H9 (cell line): Measurements from ENCODE around the gene SMYD4. TPM values are rescaled to one million over a fixed set of nuclear protein-coding genes. Genes with fewer than 3 reads are reported as not detected.

Experiments used
- DNase-seq: peaks from one replicate; pipeline ENCODE4 v3.0.0-alpha.2; 2017
- H2AFZ ChIP-seq: one replicate; pipeline ENCODE4 v1.6.1; 2013; ENCODE audit warnings: mild to moderate bottlenecking, low read length, control low read depth, moderate library complexity
- H2AK5ac ChIP-seq: 2 replicates; pipeline ENCODE4 v1.6.1; 2013; ENCODE audit warnings: low read length, control low read depth, mixed read lengths; ENCODE audit not compliant: insufficient read length
- H2BK120ac ChIP-seq: one replicate; pipeline ENCODE4 v1.6.1; 2013; ENCODE audit warnings: low read depth, mild to moderate bottlenecking, low read length, control low read depth, inconsistent platforms; ENCODE audit not compliant: poor library complexity, severe bottlenecking
- H2BK12ac ChIP-seq: 2 replicates; pipeline ENCODE4 v1.6.1; 2013; ENCODE audit warnings: low read length, control low read depth, mixed read lengths, low read depth; ENCODE audit not compliant: insufficient read length
- H2BK15ac ChIP-seq: 2 replicates; pipeline ENCODE4 v1.6.1; 2013; ENCODE audit warnings: low read depth, low read length, control low read depth
- H2BK20ac ChIP-seq: one replicate; pipeline ENCODE4 v1.6.1; 2013; ENCODE audit warnings: low read depth, mild to moderate bottlenecking, low read length, control low read depth, inconsistent platforms; ENCODE audit not compliant: poor library complexity, severe bottlenecking
- H2BK5ac ChIP-seq: 2 replicates; pipeline ENCODE4 v1.6.1; 2013; ENCODE audit warnings: low read length, control low read depth, mixed read lengths; ENCODE audit not compliant: insufficient read length
- H3K14ac ChIP-seq: 2 replicates; pipeline ENCODE4 v1.6.1; 2013; ENCODE audit warnings: low read length, control low read depth; ENCODE audit not compliant: insufficient read depth
- H3K18ac ChIP-seq: 2 replicates; pipeline ENCODE4 v1.6.1; 2013; ENCODE audit warnings: low read depth, mild to moderate bottlenecking, mixed read lengths, low read length, control low read depth; ENCODE audit not compliant: insufficient read length
- H3K23ac ChIP-seq: 2 replicates; pipeline ENCODE4 v1.6.1; 2013; ENCODE audit warnings: low read length, control low read depth, mixed read lengths, low read depth; ENCODE audit not compliant: insufficient read length
- H3K23me2 ChIP-seq: 2 replicates; pipeline ENCODE4 v1.6.1; 2013; ENCODE audit warnings: low read depth, mild to moderate bottlenecking, mixed read lengths, low read length, control low read depth; ENCODE audit not compliant: insufficient read length, poor library complexity, severe bottlenecking
- H3K27ac ChIP-seq: 2 replicates; pipeline ENCODE4 v1.5.1; 2013; ENCODE audit warnings: low read length, control low read depth, mixed read lengths, low read depth; ENCODE audit not compliant: insufficient read length
- H3K27me3 ChIP-seq: 2 replicates; pipeline ENCODE4 v1.6.1; 2013; ENCODE audit warnings: low read length, control low read depth, inconsistent platforms; ENCODE audit not compliant: insufficient read depth
- H3K4ac ChIP-seq: 2 replicates; pipeline ENCODE4 v1.6.1; 2013; ENCODE audit warnings: low read depth, mild to moderate bottlenecking, control low read depth, inconsistent platforms, low read length, moderate library complexity
- H3K4me1 ChIP-seq: 2 replicates; pipeline ENCODE4 v1.6.1; 2013; ENCODE audit warnings: low read length, control low read depth, inconsistent platforms; ENCODE audit not compliant: insufficient read depth
- H3K4me2 ChIP-seq: 2 replicates; pipeline ENCODE4 v1.6.1; 2013; ENCODE audit warnings: low read length, control low read depth, mixed read lengths; ENCODE audit not compliant: insufficient read length, insufficient read depth
- H3K56ac ChIP-seq: 2 replicates; pipeline ENCODE4 v1.6.1; 2013; ENCODE audit warnings: low read depth, mild to moderate bottlenecking, mixed read lengths, low read length, control low read depth; ENCODE audit not compliant: insufficient read length
- H3K79me1 ChIP-seq: 2 replicates; pipeline ENCODE4 v1.6.1; 2013; ENCODE audit warnings: low read depth, mild to moderate bottlenecking, moderate library complexity, low read length, control low read depth, inconsistent platforms; ENCODE audit not compliant: insufficient read depth, poor library complexity, severe bottlenecking
- H3K79me2 ChIP-seq: 2 replicates; pipeline ENCODE4 v1.6.1; 2013; ENCODE audit warnings: low read length, control low read depth, inconsistent platforms; ENCODE audit not compliant: insufficient read depth
- H3K9ac ChIP-seq: 2 replicates; pipeline ENCODE4 v1.6.1; 2013; ENCODE audit warnings: low read length, control low read depth, mixed read lengths; ENCODE audit not compliant: insufficient read length; ENCODE audit errors: extremely low read depth
- H3K9me3 ChIP-seq: one replicate; pipeline ENCODE4 v1.6.1; 2013; ENCODE audit warnings: low read depth, low read length, inconsistent platforms; ENCODE audit not compliant: control insufficient read depth
- H3T11ph ChIP-seq: one replicate; pipeline ENCODE4 v1.6.1; 2013; ENCODE audit warnings: mild to moderate bottlenecking, low read length, control low read depth, inconsistent platforms
- H4K20me1 ChIP-seq: one replicate; pipeline ENCODE4 v1.6.1; 2013; ENCODE audit not compliant: control insufficient read depth, insufficient read length, insufficient read depth
- H4K5ac ChIP-seq: 2 replicates; pipeline ENCODE4 v1.6.1; 2013; ENCODE audit warnings: low read depth, mild to moderate bottlenecking, mixed read lengths, low read length, control low read depth; ENCODE audit not compliant: insufficient read length
- H4K8ac ChIP-seq: replicated peaks from 2 replicates; pipeline ENCODE4 v1.6.1; 2013; ENCODE audit warnings: low read length, control low read depth, mixed read lengths, low read depth; ENCODE audit not compliant: insufficient read length
- H4K91ac ChIP-seq: 2 replicates; pipeline ENCODE4 v1.6.1; 2013; ENCODE audit warnings: low read depth, mild to moderate bottlenecking, moderate library complexity, mixed read lengths, low read length, control low read depth; ENCODE audit not compliant: insufficient read length
- H3K27ac Mint-ChIP-seq, 3 experiments: 2 replicates in 2 of 3; 3 replicates in 1 of 3; pipeline ENCODE4 v1.8.0; 2020 to 2021; ENCODE audit warnings: mixed read lengths in 3 of 3, mild to moderate bottlenecking in 1 of 3, moderate library complexity in 1 of 3
- H3K27me3 Mint-ChIP-seq: 2 replicates; pipeline ENCODE4 v1.8.0; 2021; ENCODE audit warnings: low read depth, mild to moderate bottlenecking, moderate library complexity, mixed read lengths
- H3K36me3 Mint-ChIP-seq, 3 experiments: 2 replicates in 2 of 3; 3 replicates in 1 of 3; pipeline ENCODE4 v1.8.0; 2020 to 2021; ENCODE audit warnings: low read depth in 3 of 3, mixed read lengths in 3 of 3; ENCODE audit not compliant: insufficient read depth in 1 of 3
- H3K4me1 Mint-ChIP-seq, 2 experiments: 2 replicates each; pipeline ENCODE4 v1.8.0; 2020; ENCODE audit warnings: mixed read lengths in 2 of 2
- H3K4me3 Mint-ChIP-seq, 2 experiments: 2 replicates in 1 of 2; 3 replicates in 1 of 2; pipeline ENCODE4 v1.8.0; 2020 to 2021; ENCODE audit warnings: mild to moderate bottlenecking in 2 of 2, mixed read lengths in 2 of 2, moderate library complexity in 1 of 2
- H3K9me3 Mint-ChIP-seq, 2 experiments: 2 replicates in 1 of 2; 3 replicates in 1 of 2; pipeline ENCODE4 v1.8.0; 2020; ENCODE audit warnings: mild to moderate bottlenecking in 2 of 2, mixed read lengths in 2 of 2, moderate library complexity in 1 of 2
- WGBS: extraction: QIAGEN DNeasy Blood & Tissue Kit; methylation state at CpG from one replicate; pipeline ENCODE4 v1.1.7; 2013; ENCODE audit warnings: missing lambda C conversion rate, low lambda C conversion rate, mixed read lengths; ENCODE audit not compliant: insufficient read length; ENCODE audit errors: extremely low coverage; 5-methylcytosine and 5-hydroxymethylcytosine counted together
- total RNA-seq: library from RNA; stranded (reverse); gene quantifications from 2 replicates; pipeline ENCODE4 v1.2.1, GENCODE V29; 2021
- TF ChIP-seq, protein P1 (sequence below): fragments of 200-600 bp; sonication (generic); conservative IDR thresholded peaks from 3 replicates; pipeline ENCODE4 v1.8.0; 2021; ENCODE audit warnings: antibody characterized with exemption, mild to moderate bottlenecking

The SMYD4 gene
- total RNA-seq, 1 experiment from 2014 or later: 28.8 TPM

DNA sequence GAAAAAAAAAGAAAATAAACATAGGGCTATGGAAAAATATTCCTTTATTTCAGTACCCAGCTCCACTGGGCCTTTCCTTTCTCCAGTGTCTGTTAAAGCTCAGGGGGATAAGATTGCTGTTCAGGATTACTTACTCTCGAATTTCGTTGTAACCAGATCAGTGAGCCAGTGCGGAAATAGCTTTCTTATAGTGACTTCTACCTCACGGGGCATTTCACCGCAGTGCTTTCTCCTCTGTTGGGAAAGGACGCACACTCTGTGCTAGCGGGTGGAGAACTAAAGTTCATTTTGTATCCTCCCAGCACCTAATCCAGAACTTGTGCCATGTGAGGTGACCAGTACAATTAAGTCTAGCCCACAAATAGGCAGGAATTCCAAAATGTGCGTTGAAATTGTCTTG, 38.4 kb upstream of the SMYD4 start:
- H4K91ac ChIP-seq: no peak overlapping the region
- no peak overlapping the region for H2AFZ ChIP-seq
- no peak overlapping the region for H3K14ac ChIP-seq
- H3K23me2 ChIP-seq: no peaks in the 10 kb centered on the region
- H3K4me1 ChIP-seq: no peaks in the 10 kb centered on the region
- Mint-ChIP-seq H3K4me3 (no peak overlapping the region), H3K27ac (no peak overlapping the region; a peak in 2 of 7 replicates), H3K9me3 (no peaks in the 10 kb centered on the region), H3K4me1 (no peaks in the 10 kb centered on the region), H3K27me3 (no peaks in the 10 kb centered on the region), H3K36me3 (peaks cover 0 to 45% (median 26%) of the 10 kb centered on the region in 3 experiments; a peak in 6 of 7 replicates)
- H2BK120ac ChIP-seq: no peak overlapping the region
- no peak overlapping the region for H3K23ac ChIP-seq
- no peaks in the 10 kb centered on the region for H4K20me1 ChIP-seq
- H3K9ac ChIP-seq: no peak overlapping the region
- H2BK20ac ChIP-seq: no peak overlapping the region
- WGBS: no CpG with 5 or more reads among the region's 8 CpGs
- no peak overlapping the region for H2BK12ac ChIP-seq
- H3K79me1 ChIP-seq: peaks cover 2% of the 10 kb centered on the region
- no peak overlapping the region for H3K18ac ChIP-seq
- no peak overlapping the region for H3K4ac ChIP-seq
- no peaks in the 10 kb centered on the region for H3K27me3 ChIP-seq
- no peak overlapping the region for H3K56ac ChIP-seq
- H3K9me3 ChIP-seq: no peaks in the 10 kb centered on the region
- no peaks in the 10 kb centered on the region for H3K79me2 ChIP-seq
- no peak overlapping the region for H4K8ac ChIP-seq
- H4K5ac ChIP-seq: no peak overlapping the region
- H2BK5ac ChIP-seq: no peak overlapping the region
- H2BK15ac ChIP-seq: no peak overlapping the region
- no peak overlapping the region for H3K4me2 ChIP-seq
- no peak overlapping the region for H2AK5ac ChIP-seq
- TF ChIP-seq, protein P1, sequence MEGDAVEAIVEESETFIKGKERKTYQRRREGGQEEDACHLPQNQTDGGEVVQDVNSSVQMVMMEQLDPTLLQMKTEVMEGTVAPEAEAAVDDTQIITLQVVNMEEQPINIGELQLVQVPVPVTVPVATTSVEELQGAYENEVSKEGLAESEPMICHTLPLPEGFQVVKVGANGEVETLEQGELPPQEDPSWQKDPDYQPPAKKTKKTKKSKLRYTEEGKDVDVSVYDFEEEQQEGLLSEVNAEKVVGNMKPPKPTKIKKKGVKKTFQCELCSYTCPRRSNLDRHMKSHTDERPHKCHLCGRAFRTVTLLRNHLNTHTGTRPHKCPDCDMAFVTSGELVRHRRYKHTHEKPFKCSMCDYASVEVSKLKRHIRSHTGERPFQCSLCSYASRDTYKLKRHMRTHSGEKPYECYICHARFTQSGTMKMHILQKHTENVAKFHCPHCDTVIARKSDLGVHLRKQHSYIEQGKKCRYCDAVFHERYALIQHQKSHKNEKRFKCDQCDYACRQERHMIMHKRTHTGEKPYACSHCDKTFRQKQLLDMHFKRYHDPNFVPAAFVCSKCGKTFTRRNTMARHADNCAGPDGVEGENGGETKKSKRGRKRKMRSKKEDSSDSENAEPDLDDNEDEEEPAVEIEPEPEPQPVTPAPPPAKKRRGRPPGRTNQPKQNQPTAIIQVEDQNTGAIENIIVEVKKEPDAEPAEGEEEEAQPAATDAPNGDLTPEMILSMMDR: no peak
- H3K27ac ChIP-seq: no peak overlapping the region
- DNase-seq: no peak
- no peak overlapping the region for H3T11ph ChIP-seq
